ENCODE results near the gene AATK.

The AATK gene

GRCh38 chr17:81071761-81072741 lies 94.0 kb downstream of the AATK start:
- TF ChIP-seq ZNF274 (IDR thresholded peaks at IDR 0.05; ENCODE audit: low read depth, low read length), result no peak

GRCh38 chr17:81070541-81071246 lies 95.3 kb downstream of the AATK start:
- H3K4me3 ChIP-seq (ENCODE audit: low read length), result no peak overlapping the region
- TF ChIP-seq ZNF274 (IDR thresholded peaks at IDR 0.05; ENCODE audit: low read depth, low read length), result no peak

More at GRCh38 chr17:81071761-81072741, 94.0 kb downstream of the AATK start:
- no peak overlapping the region for H3K4me3 ChIP-seq (ENCODE audit: low read length)

GRCh38 chr17:81069135-81069645 lies 96.8 kb downstream of the AATK start:
- TF ChIP-seq ZNF274 (IDR thresholded peaks at IDR 0.05; ENCODE audit: low read depth, low read length), result no peak
- no peak overlapping the region for H3K4me3 ChIP-seq (ENCODE audit: low read length)

GRCh38 chr17:81068411-81069134 lies 97.4 kb downstream of the AATK start:
- TF ChIP-seq ZNF274 (IDR thresholded peaks at IDR 0.05; ENCODE audit: low read depth, low read length), result no peak
- no peak overlapping the region for H3K4me3 ChIP-seq (ENCODE audit: low read length)

- TF ChIP-seq ZNF274 (IDR thresholded peaks at IDR 0.05; ENCODE audit: low read depth, low read length), result no peak
- no peak overlapping the region for H3K4me3 ChIP-seq (ENCODE audit: low read length)
Measured at GRCh38 chr17:81067391-81067811, 98.6 kb downstream of the AATK start.

Data from GM08714 (cell line).